Measurements from ENCODE around the gene CRYL1.

CRYL1 gene

DNA sequence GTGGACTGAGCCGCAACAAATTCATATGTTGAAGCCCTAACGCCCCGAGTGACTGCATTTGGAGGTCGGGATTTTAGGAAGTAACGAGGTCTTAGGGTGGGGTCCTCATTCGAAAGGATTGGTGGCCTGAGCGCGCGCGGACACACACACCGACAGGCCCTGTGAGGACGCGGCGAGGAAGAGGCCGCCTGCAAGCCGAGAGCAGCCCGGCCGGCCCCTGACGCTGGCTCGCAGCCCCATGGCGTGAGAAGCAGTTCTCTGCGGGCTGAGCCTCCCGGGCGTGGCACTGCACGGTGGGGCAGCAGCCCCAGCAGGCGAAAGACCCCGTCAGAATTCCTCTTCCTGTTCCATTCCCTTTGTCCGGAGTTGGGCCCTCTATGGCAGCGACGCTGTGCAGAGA is 131.2 kb downstream of the CRYL1 start:
- DNase-seq, result no peak

DNA sequence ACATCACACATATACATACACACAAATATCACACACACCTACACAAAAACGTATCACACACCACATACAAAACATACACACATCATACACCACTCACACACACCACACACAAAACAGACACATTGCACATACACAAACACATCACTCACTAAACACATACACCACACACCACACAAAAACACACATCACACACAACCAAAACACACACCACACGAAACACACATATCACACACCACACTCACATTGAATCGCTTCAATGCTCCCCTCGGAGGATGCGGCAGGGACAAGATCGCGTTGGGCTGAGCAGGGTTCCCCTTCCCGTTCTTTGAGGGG is 131.5 kb downstream of the CRYL1 start:
- no peak for DNase-seq

DNA sequence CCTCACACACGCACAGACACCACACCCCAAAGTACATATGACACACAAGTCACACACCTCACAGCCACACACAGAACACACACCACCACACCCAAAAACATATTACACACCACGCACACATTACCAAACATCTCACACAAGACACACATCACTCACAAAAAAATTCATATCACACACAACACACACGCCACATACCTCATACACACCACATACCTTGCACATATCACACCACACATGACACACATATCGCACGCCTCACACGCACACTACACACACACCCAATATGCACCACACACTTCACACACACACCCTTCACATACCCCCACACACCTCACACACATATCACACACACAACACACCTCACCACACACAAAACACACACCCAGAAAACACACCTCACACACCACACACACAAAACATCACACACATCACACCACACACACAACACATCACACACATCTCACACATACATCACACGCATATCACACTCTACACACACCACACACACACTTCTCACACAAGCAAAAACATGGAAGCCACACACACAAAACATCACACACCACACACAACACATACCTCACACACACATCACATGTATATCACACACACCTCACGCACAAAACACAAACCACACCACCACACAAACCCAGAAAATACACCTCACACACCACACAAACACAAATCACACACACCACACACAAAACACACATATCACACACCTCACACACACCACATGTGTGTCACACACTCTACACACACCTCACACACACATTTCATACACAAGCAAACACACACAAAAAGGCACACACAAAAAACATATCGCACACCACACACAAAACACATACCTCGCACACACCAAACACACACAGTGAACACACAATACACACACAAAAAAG is 132.1 kb downstream of the CRYL1 start:
- no peak for DNase-seq

DNA sequence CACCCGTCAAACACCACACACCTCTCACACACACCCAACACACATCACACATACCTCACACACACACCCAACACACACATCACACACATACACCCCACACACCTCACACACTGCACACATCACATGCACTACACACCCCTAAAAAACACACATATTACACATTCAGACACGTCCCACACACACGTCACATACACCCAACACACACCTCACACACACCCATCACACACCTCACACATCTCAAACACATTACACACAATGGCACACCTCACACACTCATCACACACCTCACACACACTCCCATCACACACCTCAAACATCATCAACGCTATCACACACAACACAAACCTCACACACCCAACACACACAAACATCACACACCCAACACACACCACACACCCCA is 133.1 kb downstream of the CRYL1 start:
- no peak for DNase-seq

DNA sequence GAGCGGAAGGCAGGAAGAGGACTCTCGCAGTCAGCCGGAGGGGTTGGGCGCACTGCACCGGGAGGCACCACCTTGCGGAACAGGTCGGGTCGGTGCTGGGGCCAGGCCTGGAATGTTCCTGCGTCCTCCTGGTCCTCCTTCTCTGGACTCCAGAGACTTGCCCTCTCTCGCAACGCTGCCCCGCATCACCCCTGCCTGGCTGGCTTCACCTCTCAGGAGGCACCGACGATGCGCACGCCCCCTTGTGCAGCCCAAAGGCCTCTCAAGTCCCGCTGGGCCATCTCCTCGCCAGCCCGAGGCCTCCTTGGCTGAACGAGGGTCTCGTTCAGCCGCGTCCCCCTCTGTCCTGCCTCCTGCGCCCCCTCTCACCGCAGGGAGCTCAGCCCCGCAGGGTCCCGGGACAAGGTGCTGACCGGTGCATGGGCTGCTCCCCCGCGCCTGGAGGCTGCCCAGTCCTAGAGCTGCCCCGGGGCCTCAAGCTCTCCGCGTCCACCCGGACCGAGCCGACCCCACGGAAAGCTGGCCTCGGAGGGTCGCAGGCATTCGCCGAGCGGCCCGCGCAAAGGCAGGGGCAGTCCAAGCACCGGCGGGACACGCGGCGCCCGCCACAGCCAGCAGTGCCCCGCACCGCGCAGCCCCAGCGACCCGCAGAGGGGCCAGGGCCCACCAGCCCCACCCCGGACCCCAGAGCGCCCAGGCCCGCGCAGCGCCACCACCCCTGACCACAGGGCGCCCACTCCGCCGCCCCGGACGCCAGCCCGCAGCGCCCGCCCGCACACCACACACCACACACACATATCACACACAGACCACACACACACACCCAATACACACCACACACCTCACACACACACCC is 133.8 kb downstream of the CRYL1 start:
- DNase-seq, result no peak

DNA sequence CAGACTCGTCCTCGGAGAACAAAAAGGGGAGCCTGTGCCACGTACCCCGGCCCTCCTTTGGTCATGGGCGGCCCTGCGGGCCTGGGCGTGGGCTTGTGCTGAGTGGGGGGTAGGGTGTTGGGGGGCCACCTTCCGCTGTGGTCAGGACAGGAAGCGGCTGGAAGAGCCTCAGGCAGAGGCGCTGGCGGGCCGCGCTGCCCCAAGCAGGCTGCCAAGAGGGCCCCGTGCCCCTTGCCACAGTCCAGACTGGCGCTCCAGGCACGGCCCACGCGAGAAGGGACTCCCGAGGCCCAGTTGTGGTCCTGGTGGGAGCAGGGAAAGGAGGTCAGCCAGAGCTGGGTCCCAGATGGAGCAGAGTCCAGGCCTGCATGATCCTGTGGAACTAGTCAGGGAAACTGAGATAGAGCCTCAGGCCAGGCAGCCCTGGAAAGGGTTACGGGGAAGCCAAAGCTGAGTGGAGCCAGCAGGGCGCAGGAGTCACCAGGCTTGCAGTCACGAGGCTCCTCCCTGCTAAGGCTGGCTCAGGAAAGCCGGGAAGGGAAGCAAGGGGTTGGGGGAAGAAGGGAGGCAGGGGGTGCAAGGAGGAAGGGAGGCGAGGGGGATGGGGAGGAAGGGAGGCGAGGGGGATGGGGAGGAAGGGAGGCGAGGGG is 135.0 kb downstream of the CRYL1 start:
- DNase-seq, result no peak

DNA sequence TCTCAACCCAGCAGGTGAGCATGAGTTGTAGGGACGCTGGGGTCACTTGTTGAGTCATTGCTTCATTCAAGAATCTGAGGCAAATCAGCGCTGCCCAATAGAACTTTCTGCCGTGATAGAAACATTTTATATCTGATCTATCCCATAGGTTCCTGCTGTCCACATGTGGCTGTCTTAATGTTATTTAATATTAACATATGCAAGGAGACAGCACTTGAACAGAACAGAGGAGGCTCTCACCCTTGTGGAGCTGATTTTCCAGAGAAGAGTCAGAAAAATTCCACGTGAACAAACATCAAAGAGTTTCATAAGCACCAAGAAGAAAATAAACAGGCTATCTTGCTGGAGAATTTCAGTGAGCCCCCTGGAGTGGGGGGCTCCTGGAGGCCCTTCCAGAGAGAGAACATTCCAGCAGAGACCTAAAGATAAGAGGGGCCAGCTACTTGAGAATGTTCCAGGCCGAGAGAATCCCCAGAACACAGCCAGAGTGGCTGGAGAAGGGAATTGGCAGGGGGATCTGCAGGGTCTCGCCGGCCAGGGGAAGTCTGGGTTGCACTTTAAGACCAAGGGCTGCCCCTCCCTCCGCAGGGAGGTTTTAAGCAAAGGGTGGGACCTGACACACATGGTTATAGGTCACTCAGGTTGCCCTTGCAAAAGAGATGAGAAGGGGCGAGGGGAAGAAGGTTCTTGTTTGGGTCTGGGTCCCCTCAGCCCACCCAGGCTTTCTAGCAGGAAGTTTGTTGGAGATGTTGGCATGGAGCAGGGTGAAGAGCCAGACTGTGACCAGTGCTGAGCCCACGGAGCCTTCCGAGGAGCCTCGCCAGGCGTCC is 135.7 kb downstream of the CRYL1 start:
- DNase-seq, result no peak

DNA sequence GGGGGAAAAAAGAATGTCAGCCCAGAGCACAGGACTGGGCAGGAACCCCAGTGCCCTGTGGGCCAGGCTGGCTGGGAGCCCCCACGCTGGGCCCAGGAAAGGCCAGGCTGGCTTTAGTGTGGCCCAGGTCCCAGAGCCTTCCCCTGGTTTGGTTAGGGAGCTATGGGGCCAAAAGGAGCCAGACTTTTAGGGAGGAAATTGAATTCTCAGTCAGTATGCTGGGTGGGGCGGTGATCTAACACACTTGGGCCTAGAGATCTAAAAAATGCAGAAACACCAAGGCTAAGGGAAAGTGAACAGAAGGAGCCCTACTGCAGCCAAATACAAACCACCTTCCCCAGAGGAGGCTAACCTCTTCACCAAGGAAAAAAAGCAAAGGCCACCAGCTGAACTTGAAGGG is 137.5 kb downstream of the CRYL1 start:
- no peak for DNase-seq

DNA sequence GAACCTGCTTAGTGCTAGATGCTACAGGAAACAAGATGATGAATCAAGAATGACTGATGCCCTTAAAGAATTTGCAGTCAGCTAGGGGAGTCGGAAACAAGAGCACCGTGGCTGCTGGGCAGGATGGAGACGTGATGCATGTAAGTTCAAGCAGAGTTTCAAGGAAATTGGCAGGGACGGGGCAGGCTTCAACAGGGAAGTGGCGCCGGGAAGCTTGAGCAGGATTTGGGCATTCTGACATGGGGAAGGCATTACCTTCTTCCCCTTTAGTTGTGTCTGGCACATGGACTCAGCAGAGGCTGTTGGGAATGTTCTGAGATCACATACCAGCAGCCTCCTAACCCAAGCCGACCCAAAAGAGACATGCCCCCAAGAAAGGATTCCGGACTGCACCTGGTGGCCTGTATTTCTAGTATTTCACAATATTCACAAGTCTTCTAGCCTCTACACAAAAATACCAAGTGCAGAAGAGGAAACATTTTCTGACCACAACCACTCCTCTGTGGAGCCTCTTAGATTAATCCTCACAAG is 138.2 kb downstream of the CRYL1 start:
- DNase-seq, result no peak

DNA sequence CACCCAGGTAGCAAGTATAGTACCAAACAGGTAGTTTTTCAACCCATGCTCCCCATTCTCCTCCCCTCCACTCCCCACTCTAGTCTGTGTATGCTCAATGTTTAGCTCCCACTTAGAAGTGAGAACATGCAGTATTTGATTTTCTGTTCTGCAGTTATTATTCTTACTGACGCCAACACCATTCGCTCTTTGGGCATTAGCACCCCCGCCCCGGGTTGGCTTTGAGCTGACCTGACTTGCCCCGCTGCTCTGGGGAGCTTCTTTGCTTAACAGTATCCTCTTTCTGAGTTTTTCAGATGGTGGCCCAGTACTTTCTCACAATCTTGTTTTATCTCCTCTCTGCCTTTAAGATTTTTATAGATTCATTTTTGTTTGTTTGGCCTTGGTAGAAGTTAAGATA is 138.7 kb downstream of the CRYL1 start:
- no peak for DNase-seq

DNA sequence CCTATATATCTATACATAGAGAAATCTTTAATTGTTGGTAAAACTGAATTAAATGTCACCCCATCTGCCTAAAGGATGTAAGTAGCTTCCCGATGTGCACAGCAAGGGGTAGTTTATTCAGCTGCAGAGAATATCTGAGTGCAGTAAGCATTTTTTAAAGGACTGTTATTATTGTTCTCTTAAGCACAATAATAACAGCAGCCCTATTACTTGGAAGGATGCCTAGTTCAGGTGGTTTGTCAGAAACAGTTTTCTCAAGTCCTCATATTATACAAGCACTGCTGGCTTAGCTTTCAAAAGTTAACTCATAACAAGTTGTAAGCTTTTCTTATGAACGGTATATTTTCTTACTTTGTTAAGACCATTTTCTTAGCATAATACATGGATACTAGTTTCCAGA is 142.6 kb downstream of the CRYL1 start:
- DNase-seq, result no peak

DNA sequence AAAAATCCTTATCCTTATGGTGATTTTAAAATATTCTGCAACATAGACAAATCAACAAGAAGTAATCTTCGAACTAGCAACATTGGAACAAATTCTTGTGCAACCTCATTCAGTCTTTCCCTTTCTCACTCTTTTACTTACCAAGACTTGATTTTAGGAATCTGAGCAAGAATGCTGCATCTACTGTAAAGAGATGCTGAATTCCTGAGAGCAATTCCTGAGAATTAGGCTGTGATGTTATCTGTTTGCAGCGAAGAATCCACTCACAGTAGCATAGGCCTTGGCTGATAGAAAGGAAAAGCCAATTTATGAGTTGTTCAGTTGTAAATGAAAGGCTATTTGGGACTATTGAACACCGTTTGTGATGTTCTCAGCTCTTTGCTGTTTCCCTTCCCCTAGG is 144.3 kb downstream of the CRYL1 start:
- no peak for DNase-seq

DNA sequence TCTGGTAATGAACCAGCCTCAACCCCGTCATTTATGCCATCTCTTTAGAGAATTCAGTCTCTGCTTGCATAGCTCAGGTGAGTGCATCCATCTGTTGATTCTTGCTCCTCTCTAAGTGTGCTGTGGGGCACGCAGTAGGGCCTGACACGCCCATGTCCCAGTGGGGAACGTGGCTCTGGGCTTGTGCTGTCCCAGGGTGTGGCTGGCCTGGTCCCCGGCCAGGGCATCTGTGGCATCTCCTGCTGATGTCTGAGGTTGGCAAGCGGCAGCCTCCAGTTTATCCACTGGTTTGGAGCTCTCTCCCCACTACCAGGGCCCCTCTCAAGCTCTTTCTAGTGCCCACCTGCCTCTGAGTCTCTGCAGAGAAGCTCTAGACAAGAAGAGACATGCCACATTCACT is 146.9 kb downstream of the CRYL1 start:
- no peak for DNase-seq

DNA sequence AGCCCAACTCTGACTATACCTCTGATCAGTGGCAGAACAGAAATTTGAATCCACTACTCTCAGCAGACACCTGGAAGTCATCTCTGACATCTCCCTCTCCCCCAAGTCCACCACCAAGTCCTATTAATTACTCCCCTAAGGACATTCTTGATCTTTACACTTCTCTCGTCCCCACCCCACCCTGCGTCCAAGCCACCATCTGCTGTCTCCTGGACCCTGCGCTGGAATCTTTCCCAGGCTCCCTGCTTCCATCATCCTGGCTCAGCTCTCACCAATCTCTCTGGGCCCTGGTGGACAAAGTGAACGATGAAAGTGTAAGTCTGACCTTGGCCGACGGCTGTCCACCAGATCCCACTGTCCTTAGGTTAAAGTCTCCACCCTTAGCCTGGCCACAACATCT is 147.9 kb downstream of the CRYL1 start:
- no peak for DNase-seq

DNA sequence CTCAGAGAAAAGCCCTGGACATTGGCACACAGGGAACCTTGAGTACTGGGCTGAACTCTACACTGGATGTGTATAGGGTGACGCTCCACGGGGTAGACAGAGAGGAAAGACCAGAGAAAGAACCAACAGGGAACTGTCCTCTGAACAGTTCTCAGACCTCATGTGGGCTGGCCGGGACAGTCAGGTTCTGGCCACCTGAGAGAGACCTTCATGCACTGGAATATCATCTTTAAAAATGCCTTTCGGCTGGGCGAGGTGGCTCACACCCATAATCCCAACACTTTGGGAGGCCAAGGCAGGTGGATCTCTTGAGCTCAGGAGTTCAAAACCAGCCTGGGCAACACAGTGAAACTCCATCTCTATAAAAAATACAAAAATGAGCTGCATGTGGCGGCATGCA is 149.8 kb downstream of the CRYL1 start:
- DNase-seq, result no peak

DNA sequence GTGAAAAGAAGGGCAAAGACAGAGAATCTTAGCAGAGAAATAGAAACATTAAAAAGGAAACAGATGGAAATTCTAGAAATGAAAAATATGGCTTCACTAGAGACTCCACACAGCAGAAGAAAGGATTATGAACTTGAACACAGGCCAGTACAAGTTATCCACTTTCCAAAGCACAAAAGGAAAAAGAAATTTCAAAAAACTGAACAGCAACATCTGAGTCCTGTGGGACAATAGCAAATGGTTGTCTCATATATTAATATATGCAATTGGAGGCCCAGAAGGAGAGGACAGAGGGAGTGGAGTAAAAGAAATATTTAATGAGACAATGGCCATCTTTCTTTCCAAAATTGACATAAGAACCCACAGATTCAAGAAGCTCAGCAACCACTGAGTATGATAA is 151.8 kb downstream of the CRYL1 start:
- DNase-seq, result no peak

DNA sequence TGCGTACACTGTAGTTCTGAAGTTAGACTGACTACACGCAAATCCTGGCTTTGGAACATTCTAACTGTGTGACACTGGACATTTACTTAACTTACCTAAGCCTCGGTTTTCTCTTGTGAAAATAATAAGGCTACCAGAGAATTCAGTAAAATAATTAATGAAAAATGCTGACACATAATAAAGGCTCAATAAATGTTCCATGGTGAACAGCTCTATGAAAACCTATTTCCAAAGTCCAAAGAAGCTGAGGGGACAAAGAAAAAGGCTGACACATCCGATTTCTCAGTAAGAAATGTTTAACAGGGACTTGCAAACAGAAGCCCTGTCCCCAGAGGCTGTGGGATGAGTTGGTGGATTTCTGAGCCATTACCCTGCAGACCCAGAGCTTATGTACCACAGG is 153.8 kb downstream of the CRYL1 start:
- no peak for DNase-seq

DNA sequence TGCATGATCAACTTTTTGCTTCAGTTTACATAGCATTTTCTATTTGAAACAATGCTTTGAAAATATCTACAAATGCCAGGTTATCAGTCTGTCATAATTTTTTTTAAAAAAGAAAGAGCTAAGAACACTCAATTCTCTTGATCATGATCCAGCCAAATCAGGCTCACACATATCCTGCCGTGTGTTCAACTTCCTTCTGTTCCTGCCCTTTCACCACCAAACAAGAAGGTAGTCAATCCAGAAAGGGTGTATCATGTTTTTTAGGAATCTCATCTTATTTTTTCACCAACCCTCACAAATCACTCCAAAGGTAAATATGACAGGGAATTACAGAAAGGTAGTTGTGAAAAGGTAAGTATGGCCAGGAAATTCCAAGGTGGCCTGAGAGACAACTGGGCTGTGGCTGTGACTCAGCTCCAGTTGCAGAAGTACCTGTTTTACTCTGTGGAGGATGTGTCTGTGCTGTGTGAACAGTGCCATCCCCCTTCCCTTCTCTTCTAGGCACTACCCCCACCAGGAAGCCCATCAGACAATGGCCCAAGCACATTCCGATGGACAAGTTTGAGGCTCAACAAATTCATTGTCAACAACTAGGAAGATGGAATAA is 154.7 kb downstream of the CRYL1 start:
- DNase-seq, result no peak

DNA sequence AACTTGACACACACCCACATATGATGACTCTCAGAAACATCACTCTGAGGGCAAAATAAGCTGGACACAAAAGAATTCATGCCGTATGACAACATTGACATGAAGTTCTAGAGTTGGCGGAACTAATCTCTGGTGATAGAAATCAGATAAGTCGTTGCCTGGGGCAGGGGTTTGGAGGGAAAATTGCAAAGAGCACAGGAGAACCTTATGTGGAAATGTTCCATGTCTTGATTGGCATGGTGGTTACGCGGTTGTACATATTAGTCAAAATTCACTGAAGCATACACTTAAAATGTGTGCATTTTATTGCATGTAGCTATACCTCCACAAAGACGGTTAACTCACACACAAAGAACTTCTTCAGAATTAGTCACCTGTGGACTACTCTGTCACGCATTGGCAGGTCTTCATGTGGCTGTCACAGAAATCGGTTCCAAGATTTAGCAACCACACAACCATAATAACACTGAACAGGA is 155.7 kb downstream of the CRYL1 start:
- peak; percentile 51 for DNase-seq

DNA sequence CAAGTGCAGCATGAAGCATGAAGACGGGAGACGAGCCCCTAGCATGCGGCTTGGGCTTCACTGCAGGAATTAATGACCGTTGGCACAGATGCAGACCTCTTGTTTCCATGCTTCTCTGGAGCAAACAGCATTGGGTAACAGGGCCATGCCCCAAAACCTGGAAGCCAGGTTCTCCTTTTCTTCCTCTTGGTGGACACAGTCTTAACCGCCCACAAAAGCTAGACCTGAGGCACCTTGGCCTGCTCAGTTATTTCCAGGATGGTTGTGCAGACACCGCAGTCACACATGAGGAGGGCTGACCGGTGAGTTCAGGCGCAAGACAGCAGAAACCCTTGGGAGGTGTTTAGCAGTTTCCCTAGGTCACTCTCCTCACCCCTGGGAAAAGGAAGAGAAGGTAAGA is 159.6 kb downstream of the CRYL1 start:
- DNase-seq, result no peak

DNA sequence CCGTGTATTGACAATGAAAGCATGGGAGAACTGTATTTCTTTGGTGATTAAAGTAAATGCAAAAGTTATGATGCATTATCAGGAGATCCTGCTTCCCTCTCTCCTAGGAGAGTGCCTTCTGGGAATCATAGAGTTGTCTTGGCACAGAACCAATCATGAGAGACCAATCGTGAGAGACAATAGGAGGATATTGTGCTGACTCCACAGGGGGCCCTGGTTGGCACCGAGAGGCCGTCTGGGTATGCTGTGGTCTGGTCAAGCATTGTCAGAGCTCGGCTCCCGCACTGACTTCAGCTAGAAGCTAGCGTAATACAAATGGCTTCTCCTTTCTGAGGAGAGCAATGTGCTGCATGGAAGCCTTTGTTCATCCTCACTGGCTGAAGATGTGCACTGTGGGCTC is 162.1 kb downstream of the CRYL1 start:
- DNase-seq, result no peak

DNA sequence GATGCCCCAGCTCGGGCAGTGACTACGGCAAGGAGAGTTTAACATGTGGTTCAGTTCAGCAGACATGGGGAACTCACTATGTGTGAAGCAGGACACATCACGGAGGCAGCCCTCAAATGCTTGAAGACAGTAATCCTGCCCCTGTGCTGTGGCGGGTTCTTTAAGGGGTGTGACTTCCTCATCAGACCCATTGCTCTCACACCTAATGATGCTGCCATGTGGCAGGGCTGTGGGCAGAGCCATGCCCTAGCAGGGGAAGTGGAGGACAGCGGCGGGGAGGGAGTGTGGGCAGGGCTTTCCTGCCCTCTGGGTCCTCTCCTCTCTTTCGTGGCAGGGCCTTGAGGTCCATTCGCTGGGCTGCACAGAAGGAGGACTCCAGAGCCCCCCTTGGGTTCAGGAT is 162.5 kb downstream of the CRYL1 start:
- no peak for DNase-seq
